ENCODE measurements around the gene SMAD6.

SMAD6 gene

GRCh38 chr15:66702787-66703539 lies 927 bp downstream of the SMAD6 start:
- Mint-ChIP-seq H3K27ac (peak overlapping the region; percentile 15), H3K36me3 (ENCODE audit: low read depth) (peaks cover 10% of the 10 kb centered on the region), H3K9me3 (no peaks in the 10 kb centered on the region), H3K27me3 (peaks cover 31% of the 10 kb centered on the region), H3K4me3 (peak overlapping the region; percentile 83), H3K4me1 (ENCODE audit: low read depth) (peaks cover 41% of the 10 kb centered on the region)
- intact Hi-C loops (cut with micrococcal nuclease) = loop anchor here (5.0 kb wide), 1 partner anchor 149 kb away; no protein-coding TSS in a partner anchor

GRCh38 chr15:66703540-66703941 lies 1.5 kb downstream of the SMAD6 start:
- H3K9me3 Mint-ChIP-seq = no peaks in the 10 kb centered on the region
- peak overlapping the region; percentile 6 for H3K4me3 Mint-ChIP-seq
- intact Hi-C loops (cut with micrococcal nuclease) = loop anchor here (5.0 kb wide), 1 partner anchor 149 kb away; no protein-coding TSS in a partner anchor
- peaks cover 31% of the 10 kb centered on the region for H3K27me3 Mint-ChIP-seq
- peaks cover 10% of the 10 kb centered on the region for H3K36me3 Mint-ChIP-seq (ENCODE audit: low read depth)
- H3K4me1 Mint-ChIP-seq (ENCODE audit: low read depth) = peaks cover 36% of the 10 kb centered on the region
- no peak overlapping the region for H3K27ac Mint-ChIP-seq

- H3K36me3 Mint-ChIP-seq (ENCODE audit: low read depth) = peaks cover 10% of the 10 kb centered on the region
- peaks cover 31% of the 10 kb centered on the region for H3K27me3 Mint-ChIP-seq
- H3K9me3 Mint-ChIP-seq = no peaks in the 10 kb centered on the region
- peak overlapping the region; percentile 59 for H3K4me3 Mint-ChIP-seq
- intact Hi-C loops (cut with micrococcal nuclease) = loop anchor here (5.0 kb wide), 1 partner anchor 148 kb away; no protein-coding TSS in a partner anchor
- peaks cover 33% of the 10 kb centered on the region for H3K4me1 Mint-ChIP-seq (ENCODE audit: low read depth)
- no peak overlapping the region for H3K27ac Mint-ChIP-seq
Measured at GRCh38 chr15:66704019-66704802, 2.2 kb downstream of the SMAD6 start.

- Mint-ChIP-seq H3K4me1 (ENCODE audit: low read depth) (peaks cover 33% of the 10 kb centered on the region), H3K4me3 (no peak overlapping the region), H3K27ac (no peak overlapping the region), H3K36me3 (ENCODE audit: low read depth) (peaks cover 10% of the 10 kb centered on the region), H3K9me3 (no peaks in the 10 kb centered on the region), H3K27me3 (peaks cover 31% of the 10 kb centered on the region)
- intact Hi-C loops (cut with micrococcal nuclease) = loop anchor here (5.0 kb wide), 1 partner anchor 148 kb away; no protein-coding TSS in a partner anchor
Measured at GRCh38 chr15:66704803-66705153, 2.7 kb downstream of the SMAD6 start.

DNA sequence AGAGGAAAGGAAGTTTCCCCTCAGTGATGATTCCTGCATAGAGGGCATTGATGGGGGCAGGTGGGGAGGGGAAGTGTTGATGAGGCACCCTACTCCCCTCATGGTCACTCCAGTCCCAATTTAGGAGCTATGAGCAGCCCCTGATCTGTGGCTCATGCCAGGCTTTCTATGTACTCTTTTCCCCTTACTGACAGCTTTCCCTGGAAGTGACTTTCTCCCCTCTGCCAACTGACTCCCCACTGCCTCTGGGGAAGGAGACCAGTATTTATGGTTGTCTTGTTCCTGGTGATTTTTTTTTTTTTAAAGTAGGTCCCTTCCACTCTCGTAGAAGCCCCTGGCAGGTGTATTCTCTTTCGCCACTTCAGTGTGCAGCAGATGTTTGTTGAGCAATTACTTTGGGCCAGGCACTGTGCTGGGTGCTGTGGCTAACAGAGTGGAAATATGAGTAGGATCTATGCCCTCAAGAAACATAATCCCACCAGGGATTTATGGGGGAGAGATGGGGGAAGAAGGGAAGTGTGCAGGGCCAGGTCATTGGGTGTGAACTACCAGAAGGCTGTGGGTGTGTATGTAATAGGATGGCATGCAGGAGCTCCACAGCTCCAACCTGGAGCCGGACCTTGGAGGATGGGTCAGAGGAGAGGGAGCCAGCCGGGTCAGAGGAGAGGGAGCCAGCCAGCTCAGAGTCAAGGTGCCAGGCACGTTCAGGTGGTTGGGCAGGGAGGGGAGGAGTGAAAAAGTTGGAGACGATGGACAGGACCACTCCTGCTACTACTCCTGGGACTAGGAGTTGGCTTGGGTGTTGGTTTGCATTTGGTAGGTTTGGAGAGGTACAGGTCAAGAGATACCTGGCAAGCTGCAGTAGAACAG lies 3.5 kb downstream of the SMAD6 start:
- no peak overlapping the region for H3K4me3 Mint-ChIP-seq
- H3K27me3 Mint-ChIP-seq = peaks cover 31% of the 10 kb centered on the region
- H3K36me3 Mint-ChIP-seq (ENCODE audit: low read depth) = peaks cover 10% of the 10 kb centered on the region
- no peak overlapping the region for H3K27ac Mint-ChIP-seq
- intact Hi-C loops (cut with micrococcal nuclease) = no loop called here
- peaks cover 31% of the 10 kb centered on the region for H3K4me1 Mint-ChIP-seq (ENCODE audit: low read depth)
- H3K9me3 Mint-ChIP-seq = no peaks in the 10 kb centered on the region

- no peak overlapping the region for H3K27ac Mint-ChIP-seq
- H3K36me3 Mint-ChIP-seq (ENCODE audit: low read depth) = peaks cover 10% of the 10 kb centered on the region
- intact Hi-C loops (cut with micrococcal nuclease) = no loop called here
- no peaks in the 10 kb centered on the region for H3K9me3 Mint-ChIP-seq
- H3K27me3 Mint-ChIP-seq = peaks cover 29% of the 10 kb centered on the region
- H3K4me1 Mint-ChIP-seq (ENCODE audit: low read depth) = peaks cover 28% of the 10 kb centered on the region
- H3K4me3 Mint-ChIP-seq = no peak overlapping the region
Measured at GRCh38 chr15:66706225-66706732, 4.2 kb downstream of the SMAD6 start.

GRCh38 chr15:66706840-66707239 lies 4.8 kb downstream of the SMAD6 start:
- Mint-ChIP-seq H3K9me3 (no peaks in the 10 kb centered on the region), H3K27me3 (peaks cover 29% of the 10 kb centered on the region), H3K27ac (no peak overlapping the region), H3K36me3 (ENCODE audit: low read depth) (peaks cover 6% of the 10 kb centered on the region), H3K4me3 (no peak overlapping the region), H3K4me1 (ENCODE audit: low read depth) (peaks cover 24% of the 10 kb centered on the region)
- intact Hi-C loops (cut with micrococcal nuclease) = no loop called here

- H3K4me3 Mint-ChIP-seq = no peak overlapping the region
- H3K4me1 Mint-ChIP-seq (ENCODE audit: low read depth) = peaks cover 19% of the 10 kb centered on the region
- no peaks in the 10 kb centered on the region for H3K9me3 Mint-ChIP-seq
- no peaks in the 10 kb centered on the region for H3K36me3 Mint-ChIP-seq (ENCODE audit: low read depth)
- intact Hi-C loops (cut with micrococcal nuclease) = no loop called here
- peaks cover 26% of the 10 kb centered on the region for H3K27me3 Mint-ChIP-seq
- H3K27ac Mint-ChIP-seq = no peak overlapping the region
Measured at GRCh38 chr15:66707310-66708082, 5.5 kb downstream of the SMAD6 start.

DNA sequence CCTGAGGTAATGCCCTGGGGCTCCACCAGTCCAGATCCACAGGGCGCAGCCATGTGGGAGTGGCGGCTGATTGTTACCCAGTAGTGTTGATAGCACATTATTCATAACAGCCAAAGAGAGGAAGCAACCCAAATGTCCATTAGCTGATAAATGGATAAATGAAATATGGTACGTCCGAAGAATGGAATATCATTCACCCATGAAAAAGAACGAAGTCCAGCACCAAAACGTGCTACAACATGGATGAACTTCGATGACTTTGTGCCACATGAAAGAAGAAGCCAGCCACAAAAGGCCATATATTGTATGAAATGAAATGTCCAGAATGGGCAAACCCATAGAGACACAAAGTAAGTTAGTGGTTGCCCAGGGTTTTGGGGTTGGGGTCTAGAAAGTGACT lies 6.4 kb downstream of the SMAD6 start:
- Mint-ChIP-seq H3K36me3 (ENCODE audit: low read depth) (no peaks in the 10 kb centered on the region), H3K27ac (no peak overlapping the region), H3K4me1 (ENCODE audit: low read depth) (peaks cover 26% of the 10 kb centered on the region), H3K9me3 (no peaks in the 10 kb centered on the region), H3K27me3 (peaks cover 19% of the 10 kb centered on the region), H3K4me3 (no peak overlapping the region)
- intact Hi-C loops (cut with micrococcal nuclease) = no loop called here

DNA sequence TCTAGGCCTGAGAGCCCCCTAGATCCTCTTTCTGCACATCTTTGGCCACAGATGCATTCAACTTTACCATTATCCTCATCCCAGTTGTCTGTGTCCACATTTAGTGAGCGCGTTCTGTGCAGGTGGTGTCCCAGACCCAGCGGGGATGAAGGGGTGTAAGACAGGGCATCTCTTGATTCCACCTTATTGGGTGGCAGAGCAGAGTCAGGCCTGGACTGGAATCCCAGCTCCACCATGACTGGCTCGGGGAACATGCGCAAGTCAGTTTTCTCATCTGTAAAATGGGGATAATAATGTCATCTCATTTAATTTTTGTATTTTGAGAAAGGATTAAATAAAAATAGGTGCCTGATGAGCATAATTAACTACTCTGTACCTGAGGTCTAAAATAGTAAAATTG lies 7.8 kb downstream of the SMAD6 start:
- intact Hi-C loops (cut with micrococcal nuclease) = no loop called here
- Mint-ChIP-seq H3K9me3 (no peaks in the 10 kb centered on the region), H3K36me3 (ENCODE audit: low read depth) (no peaks in the 10 kb centered on the region), H3K4me1 (ENCODE audit: low read depth) (peaks cover 28% of the 10 kb centered on the region), H3K4me3 (no peak overlapping the region), H3K27me3 (peaks cover 9% of the 10 kb centered on the region), H3K27ac (no peak overlapping the region)

DNA sequence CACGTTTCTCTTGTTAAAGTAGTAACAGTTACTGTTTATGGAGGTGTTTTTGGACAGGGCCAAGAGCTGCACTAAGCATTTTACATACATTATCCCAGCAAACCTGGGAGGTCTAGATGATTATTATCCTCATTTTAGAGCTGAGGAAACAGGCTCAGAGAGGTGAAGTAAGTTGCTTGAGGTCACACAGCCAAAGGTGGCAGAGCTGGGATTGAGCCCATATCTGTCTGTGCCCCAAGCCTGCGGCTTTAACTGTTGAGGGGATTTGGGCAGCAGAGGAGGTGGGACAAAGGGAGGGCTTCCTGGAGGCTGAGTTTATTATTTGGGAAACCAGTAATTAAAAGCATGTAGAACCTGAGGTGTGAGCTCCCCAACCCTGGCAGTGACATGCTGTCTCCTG lies 9.2 kb downstream of the SMAD6 start:
- intact Hi-C loops (cut with micrococcal nuclease) = no loop called here
- no peak overlapping the region for H3K4me3 Mint-ChIP-seq
- peaks cover 1% of the 10 kb centered on the region for H3K27me3 Mint-ChIP-seq
- no peak overlapping the region for H3K27ac Mint-ChIP-seq
- H3K36me3 Mint-ChIP-seq (ENCODE audit: low read depth) = no peaks in the 10 kb centered on the region
- H3K9me3 Mint-ChIP-seq = no peaks in the 10 kb centered on the region
- peaks cover 28% of the 10 kb centered on the region for H3K4me1 Mint-ChIP-seq (ENCODE audit: low read depth)

DNA sequence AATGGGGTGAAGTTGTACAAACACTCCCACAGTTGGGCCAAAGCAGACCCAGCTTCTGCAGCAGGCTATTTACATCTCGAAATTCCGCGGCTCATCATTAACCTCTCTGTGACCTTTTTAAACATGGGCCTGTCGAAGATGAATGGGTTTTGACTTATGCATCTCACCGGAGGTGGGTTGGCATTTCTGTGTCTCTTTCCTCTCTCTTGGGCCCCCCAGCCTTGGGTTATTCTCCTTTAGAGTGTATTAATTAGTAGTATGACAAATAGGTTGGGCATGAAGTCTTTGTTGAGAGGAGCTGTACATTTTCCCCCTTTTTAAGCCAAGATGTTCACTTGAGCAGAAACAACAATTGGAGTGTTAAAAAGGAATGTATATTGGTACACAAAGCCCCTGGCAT lies 9.8 kb downstream of the SMAD6 start:
- intact Hi-C loops (cut with micrococcal nuclease) = no loop called here
- Mint-ChIP-seq H3K9me3 (no peaks in the 10 kb centered on the region), H3K36me3 (ENCODE audit: low read depth) (no peaks in the 10 kb centered on the region), H3K27ac (no peak overlapping the region), H3K4me3 (no peak overlapping the region), H3K27me3 (peaks cover 1% of the 10 kb centered on the region), H3K4me1 (ENCODE audit: low read depth) (peaks cover 34% of the 10 kb centered on the region)
